GM19467 (cell line): Measurements from ENCODE around the gene MARCKS.

Source experiments
- ATAC-seq: cut with Tn5 transposase; IDR thresholded peaks from one replicate; pipeline ENCODE4 v1.9.1; 2021; ENCODE audit warnings: mild to moderate bottlenecking, moderate library complexity; ENCODE audit not compliant: unreplicated experiment

Gene MARCKS

GRCh38 chr6:113856625-113857555, at the start of gene MARCKS:
Gene MARCKS, plus strand, starts transcription at chr6:113857345. Its CDS starts 401 bp downstream, at chr6:113857746.
- peak; percentile 33 for ATAC-seq

- ATAC-seq: peak; percentile 51
Observed at GRCh38 chr6:113809826-113810225, 47.3 kb upstream of the MARCKS start.

- no peak for ATAC-seq
Observed at GRCh38 chr6:113813142-113813541, 44.0 kb upstream of the MARCKS start.

- ATAC-seq: no peak
Observed at GRCh38 chr6:113818578-113818977, 38.6 kb upstream of the MARCKS start.

- no peak for ATAC-seq
Observed at GRCh38 chr6:113819169-113819830, 37.8 kb upstream of the MARCKS start.

GRCh38 chr6:113820761-113821160, 36.4 kb upstream of the MARCKS start:
- no peak for ATAC-seq

GRCh38 chr6:113821445-113821844, 35.7 kb upstream of the MARCKS start:
- no peak for ATAC-seq

- no peak for ATAC-seq
Observed at GRCh38 chr6:113823916-113824315, 33.2 kb upstream of the MARCKS start.

GRCh38 chr6:113824411-113824810, 32.7 kb upstream of the MARCKS start:
- ATAC-seq: no peak

GRCh38 chr6:113824866-113825265, 32.3 kb upstream of the MARCKS start:
- ATAC-seq: no peak

- ATAC-seq: no peak
Observed at GRCh38 chr6:113825781-113826180, 31.4 kb upstream of the MARCKS start.

GRCh38 chr6:113828984-113829695, 28.0 kb upstream of the MARCKS start:
- ATAC-seq: no peak

GRCh38 chr6:113829696-113830045, 27.5 kb upstream of the MARCKS start:
- ATAC-seq: no peak

- ATAC-seq: no peak
Observed at GRCh38 chr6:113830140-113830539, 27.0 kb upstream of the MARCKS start.

- no peak for ATAC-seq
Observed at GRCh38 chr6:113833537-113833936, 23.6 kb upstream of the MARCKS start.

GRCh38 chr6:113837170-113837569, 20.0 kb upstream of the MARCKS start:
- ATAC-seq: no peak

GRCh38 chr6:113842165-113842564, 15.0 kb upstream of the MARCKS start:
- no peak for ATAC-seq

- no peak for ATAC-seq
Observed at GRCh38 chr6:113843500-113844073, 13.6 kb upstream of the MARCKS start.

GRCh38 chr6:113846577-113846976, 10.6 kb upstream of the MARCKS start:
- ATAC-seq: no peak

GRCh38 chr6:113847447-113847846, 9.7 kb upstream of the MARCKS start:
- ATAC-seq: no peak

GRCh38 chr6:113848280-113848679, 8.9 kb upstream of the MARCKS start:
- ATAC-seq: no peak
